Peyer's patch (tissue), 4 donors: Measurements from ENCODE around the gene MTX3.

Source experiments
- POLR2A ChIP-seq, 2 donors: fragments of 450-650 bp; IDR thresholded peaks; one replicate each; pipeline ENCODE4 v1.5.1; 2017; ENCODE audit warnings: antibody characterized with exemption in 2 of 2, mild to moderate bottlenecking in 2 of 2, moderate library complexity in 2 of 2
- TF ChIP-seq, protein P1 (sequence below), 6 experiments: fragments of 450-650 bp in 4 of 6; fragments of 200-600 bp in 2 of 6; sonication (generic) in 1 of 6; IDR thresholded peaks; one replicate each; pipeline ENCODE4 v1.5.1; 2017 to 2019; ENCODE audit warnings: antibody characterized with exemption in 6 of 6, mild to moderate bottlenecking in 3 of 6, moderate library complexity in 1 of 6

GRCh38 chr5:79973996-79974395 is 17.1 kb downstream of the MTX3 start:
- TF ChIP-seq, protein P1, sequence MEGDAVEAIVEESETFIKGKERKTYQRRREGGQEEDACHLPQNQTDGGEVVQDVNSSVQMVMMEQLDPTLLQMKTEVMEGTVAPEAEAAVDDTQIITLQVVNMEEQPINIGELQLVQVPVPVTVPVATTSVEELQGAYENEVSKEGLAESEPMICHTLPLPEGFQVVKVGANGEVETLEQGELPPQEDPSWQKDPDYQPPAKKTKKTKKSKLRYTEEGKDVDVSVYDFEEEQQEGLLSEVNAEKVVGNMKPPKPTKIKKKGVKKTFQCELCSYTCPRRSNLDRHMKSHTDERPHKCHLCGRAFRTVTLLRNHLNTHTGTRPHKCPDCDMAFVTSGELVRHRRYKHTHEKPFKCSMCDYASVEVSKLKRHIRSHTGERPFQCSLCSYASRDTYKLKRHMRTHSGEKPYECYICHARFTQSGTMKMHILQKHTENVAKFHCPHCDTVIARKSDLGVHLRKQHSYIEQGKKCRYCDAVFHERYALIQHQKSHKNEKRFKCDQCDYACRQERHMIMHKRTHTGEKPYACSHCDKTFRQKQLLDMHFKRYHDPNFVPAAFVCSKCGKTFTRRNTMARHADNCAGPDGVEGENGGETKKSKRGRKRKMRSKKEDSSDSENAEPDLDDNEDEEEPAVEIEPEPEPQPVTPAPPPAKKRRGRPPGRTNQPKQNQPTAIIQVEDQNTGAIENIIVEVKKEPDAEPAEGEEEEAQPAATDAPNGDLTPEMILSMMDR (IDR thresholded peaks at IDR 0.05), result no peak
- no peak for TF ChIP-seq POLR2A (IDR thresholded peaks at IDR 0.05)
